Naive thymus-derived CD4-positive, alpha-beta T cell (primary cell): ENCODE data around the gene JADE1. TPM values are rescaled to one million over a fixed set of nuclear protein-coding genes. Genes with fewer than 3 reads are reported as not detected.

Source experiments
- ATAC-seq: fragments of 150-1000 bp; cut with Tn5 transposase; 2 replicates; pipeline ENCODE4 v1.10.0; 2021; ENCODE audit warnings: mild to moderate bottlenecking, moderate library complexity
- CTCF ChIA-PET: fragments of 350-600 bp; sonication (Branson Sonifier 250); formaldehyde crosslinking; loops from one replicate; lab custom pipeline; 2021; ENCODE audit warnings: antibody characterized with exemption; lab: Charles Lee
- POLR2A ChIA-PET: fragments of 350-600 bp; sonication (Branson Sonifier 250); formaldehyde crosslinking; loops from one replicate; lab custom pipeline; 2021; ENCODE audit warnings: antibody characterized with exemption, inconsistent platforms; lab: Charles Lee
- DNase-seq, 9 donors: peaks; one replicate each; pipeline versions ENCODE4 v3.0.0 to v3.0.0-alpha.2; 2020 to 2022; ENCODE audit warnings: mixed read lengths in 1 of 9
- H3K27ac ChIP-seq: one replicate; pipeline ENCODE4 v1.7.0; 2013; ENCODE audit warnings: mild to moderate bottlenecking, low read depth, low read length, moderate library complexity
- H3K27me3 ChIP-seq, 2 donors: one replicate each; pipeline ENCODE4 v1.7.0; 2013; ENCODE audit warnings: low read length in 2 of 2, mild to moderate bottlenecking in 2 of 2, moderate library complexity in 2 of 2; ENCODE audit not compliant: control insufficient read depth in 2 of 2, insufficient read depth in 2 of 2
- H3K36me3 ChIP-seq, 3 experiments: 1 replicate in 2 of 3; 2 replicates in 1 of 3; pipeline ENCODE4 v1.7.0; 2013; ENCODE audit warnings: low read length in 3 of 3, mild to moderate bottlenecking in 3 of 3, moderate library complexity in 1 of 3; ENCODE audit not compliant: insufficient read depth in 3 of 3, control insufficient read depth in 2 of 3
- H3K4me1 ChIP-seq, 2 donors: one replicate each; pipeline ENCODE4 v1.7.0; 2013; ENCODE audit warnings: low read length in 2 of 2, mild to moderate bottlenecking in 2 of 2, moderate library complexity in 1 of 2; ENCODE audit not compliant: control insufficient read depth in 2 of 2, insufficient read depth in 2 of 2
- H3K4me3 ChIP-seq: 2 replicates; pipeline ENCODE4 v1.7.0; 2013; ENCODE audit warnings: mild to moderate bottlenecking, low read length
- H3K9me3 ChIP-seq, 3 experiments: 1 replicate in 2 of 3; 2 replicates in 1 of 3; pipeline ENCODE4 v1.7.0; 2013; ENCODE audit warnings: low read length in 3 of 3; ENCODE audit not compliant: control insufficient read depth in 2 of 3
- H3K27ac Mint-ChIP-seq, 9 donors: one replicate each; pipeline ENCODE4 v1.8.0; 2020 to 2022; ENCODE audit warnings: mixed read lengths in 9 of 9, mild to moderate bottlenecking in 8 of 9, moderate library complexity in 5 of 9, inconsistent platforms in 2 of 9
- H3K27me3 Mint-ChIP-seq, 5 donors: one replicate each; pipeline ENCODE4 v1.8.0; 2021 to 2022; ENCODE audit warnings: mixed read lengths in 5 of 5, mild to moderate bottlenecking in 1 of 5
- H3K36me3 Mint-ChIP-seq, 5 donors: one replicate each; pipeline ENCODE4 v1.8.0; 2020 to 2022; ENCODE audit warnings: mixed read lengths in 5 of 5, mild to moderate bottlenecking in 3 of 5, inconsistent platforms in 1 of 5
- H3K4me1 Mint-ChIP-seq, 7 donors: one replicate each; pipeline ENCODE4 v1.8.0; 2020 to 2022; ENCODE audit warnings: mixed read lengths in 7 of 7, mild to moderate bottlenecking in 3 of 7, inconsistent platforms in 1 of 7
- H3K4me3 Mint-ChIP-seq, 10 donors: one replicate each; pipeline ENCODE4 v1.8.0; 2020 to 2022; ENCODE audit warnings: mild to moderate bottlenecking in 10 of 10, mixed read lengths in 10 of 10, moderate library complexity in 6 of 10, inconsistent platforms in 2 of 10
- H3K9me3 Mint-ChIP-seq, 11 donors: one replicate each; pipeline ENCODE4 v1.8.0; 2020 to 2022; ENCODE audit warnings: mixed read lengths in 11 of 11, mild to moderate bottlenecking in 4 of 11, inconsistent platforms in 1 of 11, moderate library complexity in 1 of 11
- intact Hi-C, 2 donors: fragments of 100-400 bp; cut with micrococcal nuclease; formaldehyde crosslinking; loops; one replicate each; pipeline ENCODE4 v1.15.1; 2023
- polyA plus RNA-seq, 2 donors: library from polyadenylated mRNA; unstranded; fragments of 300-500 nt; fragmentation: Illumina TruSeq; gene quantifications; one replicate each; pipeline ENCODE4 v1.2.3, GENCODE V29; 2021
- total RNA-seq, 6 experiments: library from RNA in 5 of 6; stranded (reverse) in 5 of 6; gene quantifications; 1 replicate in 5 of 6; 2 replicates in 1 of 6; pipeline ENCODE4 v1.2.3 and lab custom pipeline; 2021 to 2026

The JADE1 gene
- total and polyA plus RNA-seq, 7 experiments from 2014 or later: 34.5 to 79.5 (median 55.8) TPM

GRCh38 chr4:128876200-128876599 is 66.7 kb downstream of the JADE1 start:
- ChIA-PET POLR2A (no interaction called here), CTCF (no interaction called here)
- Mint-ChIP-seq H3K27me3 (no peaks in the 10 kb centered on the region), H3K36me3 (peaks cover 10 to 24% (median 11%) of the 10 kb centered on the region in 5 donors), H3K27ac (peak overlapping the region in 1 of 9 donors; percentile 2), H3K9me3 (no peaks in the 10 kb centered on the region), H3K4me3 (no peak overlapping the region), H3K4me1 (peaks cover 0 to 3% (median under 1%) of the 10 kb centered on the region in 7 donors)
- Histone ChIP-seq H3K9me3 (no peaks in the 10 kb centered on the region), H3K4me3 (no peak overlapping the region), H3K36me3 (peaks cover 3 to 18% (median 4%) of the 10 kb centered on the region in 3 experiments), H3K4me1 (no peaks in the 10 kb centered on the region), H3K27me3 (no peaks in the 10 kb centered on the region), H3K27ac (no peak overlapping the region)
- intact Hi-C loops: no loop called here
- no peak for ATAC-seq
- DNase-seq: no peak

GRCh38 chr4:128877934-128878333 is 68.4 kb downstream of the JADE1 start:
- Mint-ChIP-seq H3K9me3 (no peaks in the 10 kb centered on the region), H3K27me3 (no peaks in the 10 kb centered on the region), H3K4me3 (no peak overlapping the region), H3K27ac (no peak overlapping the region), H3K4me1 (no peaks in the 10 kb centered on the region), H3K36me3 (peaks cover 0 to 19% (median 11%) of the 10 kb centered on the region in 5 donors)
- Histone ChIP-seq H3K4me3 (no peak overlapping the region), H3K36me3 (peaks cover 0 to under 1% (median 0%) of the 10 kb centered on the region in 3 experiments), H3K4me1 (no peaks in the 10 kb centered on the region), H3K27me3 (no peaks in the 10 kb centered on the region), H3K27ac (no peak overlapping the region), H3K9me3 (no peaks in the 10 kb centered on the region)
- intact Hi-C loops: no loop called here
- ChIA-PET CTCF (interaction anchor here (1.1 kb wide), 1 partner anchor 95 kb away, joined by 3 read pairs; no protein-coding TSS in a partner anchor), POLR2A (no interaction called here)
- ATAC-seq (no peak), DNase-seq (no peak)

- Mint-ChIP-seq H3K9me3 (no peaks in the 10 kb centered on the region), H3K4me3 (no peak overlapping the region), H3K27ac (no peak overlapping the region), H3K36me3 (peaks cover 0 to 18% (median 5%) of the 10 kb centered on the region in 5 donors), H3K27me3 (no peaks in the 10 kb centered on the region), H3K4me1 (peaks cover 0 to 3% (median 0%) of the 10 kb centered on the region in 7 donors)
- Histone ChIP-seq H3K36me3 (no peaks in the 10 kb centered on the region), H3K4me3 (no peak overlapping the region), H3K9me3 (no peaks in the 10 kb centered on the region), H3K4me1 (no peaks in the 10 kb centered on the region), H3K27me3 (no peaks in the 10 kb centered on the region), H3K27ac (no peak overlapping the region)
- ChIA-PET POLR2A (no interaction called here), CTCF (no interaction called here)
- DNase-seq: no peak
- no peak for ATAC-seq
- intact Hi-C loops: no loop called here
These were observed 69.8 kb downstream of the JADE1 start for GRCh38 chr4:128879283-128879682.

- no peaks in the 10 kb centered on the region for H3K9me3 ChIP-seq
These were observed 70.5 kb downstream of the JADE1 start for GRCh38 chr4:128879971-128880370.

GRCh38 chr4:128880662-128881061 is 71.2 kb downstream of the JADE1 start:
- H3K9me3 Mint-ChIP-seq: no peaks in the 10 kb centered on the region
- DNase-seq (no peak), ATAC-seq (no peak)
- Histone ChIP-seq H3K9me3 (no peaks in the 10 kb centered on the region), H3K27ac (no peak overlapping the region), H3K4me3 (no peak overlapping the region), H3K36me3 (no peaks in the 10 kb centered on the region), H3K27me3 (no peaks in the 10 kb centered on the region), H3K4me1 (no peaks in the 10 kb centered on the region)
- H3K27me3 Mint-ChIP-seq: no peaks in the 10 kb centered on the region
- H3K27ac Mint-ChIP-seq: peak overlapping the region in 1 of 9 donors; percentile 34
- ChIA-PET POLR2A (no interaction called here), CTCF (no interaction called here)
- H3K36me3 Mint-ChIP-seq: peaks cover 0 to 18% (median 5%) of the 10 kb centered on the region in 5 donors
- intact Hi-C loops: no loop called here
- H3K4me1 Mint-ChIP-seq: peaks cover 0 to 7% (median 0%) of the 10 kb centered on the region in 7 donors
- H3K4me3 Mint-ChIP-seq: no peak overlapping the region

More at GRCh38 chr4:128879971-128880370, 70.5 kb downstream of the JADE1 start:
- no peak for DNase-seq
- Mint-ChIP-seq H3K27ac (peak overlapping the region in 1 of 9 donors; percentile 28), H3K36me3 (peaks cover 0 to 18% (median 5%) of the 10 kb centered on the region in 5 donors), H3K4me3 (no peak overlapping the region), H3K4me1 (peaks cover 0 to 7% (median 0%) of the 10 kb centered on the region in 7 donors), H3K27me3 (no peaks in the 10 kb centered on the region), H3K9me3 (no peaks in the 10 kb centered on the region)
- no peak for ATAC-seq
- no peak overlapping the region for H3K4me3 ChIP-seq
- POLR2A ChIA-PET: no interaction called here
- H3K27ac ChIP-seq: no peak overlapping the region
- intact Hi-C loops: no loop called here
- CTCF ChIA-PET: no interaction called here
- no peaks in the 10 kb centered on the region for H3K36me3 ChIP-seq
- no peaks in the 10 kb centered on the region for H3K27me3 ChIP-seq
- H3K4me1 ChIP-seq: no peaks in the 10 kb centered on the region

GRCh38 chr4:128904821-128905220 is 95.3 kb downstream of the JADE1 start:
- Mint-ChIP-seq H3K36me3 (peaks cover 0 to 24% (median 16%) of the 10 kb centered on the region in 5 donors), H3K27me3 (no peaks in the 10 kb centered on the region), H3K27ac (no peak overlapping the region), H3K4me1 (peaks cover 0 to 2% (median 0%) of the 10 kb centered on the region in 7 donors), H3K9me3 (peaks cover 0 to 3% (median 0%) of the 10 kb centered on the region in 11 donors), H3K4me3 (no peak overlapping the region)
- Histone ChIP-seq H3K4me3 (no peak overlapping the region), H3K36me3 (no peaks in the 10 kb centered on the region), H3K27ac (no peak overlapping the region), H3K4me1 (no peaks in the 10 kb centered on the region), H3K9me3 (no peaks in the 10 kb centered on the region), H3K27me3 (no peaks in the 10 kb centered on the region)
- ATAC-seq (no peak), DNase-seq (no peak)
- CTCF ChIA-PET: no interaction called here
- POLR2A ChIA-PET: no interaction called here
- intact Hi-C loops: no loop called here

GRCh38 chr4:128906581-128906980 is 97.1 kb downstream of the JADE1 start:
- H3K36me3 ChIP-seq: no peaks in the 10 kb centered on the region
- no peak overlapping the region for H3K27ac ChIP-seq
- H3K9me3 ChIP-seq: no peaks in the 10 kb centered on the region
- ATAC-seq: no peak
- H3K27me3 ChIP-seq: no peaks in the 10 kb centered on the region
- ChIA-PET CTCF (no interaction called here), POLR2A (no interaction called here)
- H3K4me3 ChIP-seq: no peak overlapping the region
- Mint-ChIP-seq H3K36me3 (peaks cover 0 to 25% (median 16%) of the 10 kb centered on the region in 5 donors), H3K9me3 (peaks cover 0 to 3% (median 0%) of the 10 kb centered on the region in 11 donors), H3K4me3 (no peak overlapping the region), H3K27me3 (no peaks in the 10 kb centered on the region), H3K27ac (no peak overlapping the region), H3K4me1 (peaks cover 0 to 2% (median 0%) of the 10 kb centered on the region in 7 donors)
- no peak for DNase-seq
- intact Hi-C loops: no loop called here
- H3K4me1 ChIP-seq: no peaks in the 10 kb centered on the region
